Osteoblast (primary cell): ENCODE results near the gene TMPRSS4. TPM values are rescaled to one million over a fixed set of nuclear protein-coding genes. Genes with fewer than 3 reads are reported as not detected.

Source experiments
- DNase-seq: peaks from one replicate; pipeline ENCODE4 v3.0.0; 2011; ENCODE audit warnings: low spot score, mixed read lengths; ENCODE audit not compliant: insufficient read length; ENCODE audit errors: missing footprints
- H2AFZ ChIP-seq: 2 replicates; pipeline ENCODE4 v1.6.0; 2011; ENCODE audit warnings: mild to moderate bottlenecking, low read length
- H3K27ac ChIP-seq: 2 replicates; pipeline ENCODE4 v1.5.1; 2011; ENCODE audit warnings: mild to moderate bottlenecking, low read depth, low read length, moderate library complexity
- H3K27me3 ChIP-seq: 2 replicates; pipeline ENCODE4 v1.6.0; 2012; ENCODE audit warnings: mild to moderate bottlenecking, control low read depth, inconsistent platforms, low read length, moderate library complexity; ENCODE audit not compliant: insufficient read depth
- H3K36me3 ChIP-seq: 2 replicates; pipeline ENCODE4 v1.5.1; 2011; ENCODE audit warnings: mild to moderate bottlenecking, low read length, control low read depth, moderate library complexity; ENCODE audit not compliant: insufficient read depth
- H3K4me1 ChIP-seq: 2 replicates; pipeline ENCODE4 v1.5.1; 2011; ENCODE audit warnings: mild to moderate bottlenecking, low read length, control low read depth, moderate library complexity; ENCODE audit not compliant: insufficient read depth
- H3K4me2 ChIP-seq: 2 replicates; pipeline ENCODE4 v1.6.0; 2011; ENCODE audit warnings: mild to moderate bottlenecking, low read length; ENCODE audit not compliant: insufficient read depth
- H3K4me3 ChIP-seq: fragments of 200-600 bp; sonication (generic); 3 replicates; pipeline ENCODE4 v1.5.1; 2012; ENCODE audit warnings: mild to moderate bottlenecking, low read length, inconsistent platforms; ENCODE audit not compliant: insufficient read depth
- H3K79me2 ChIP-seq: 2 replicates; pipeline ENCODE4 v1.6.0; 2012; ENCODE audit warnings: mild to moderate bottlenecking, low read length, control low read depth, inconsistent platforms; ENCODE audit not compliant: insufficient read depth
- H3K9me3 ChIP-seq: 2 replicates; pipeline ENCODE4 v1.5.1; 2011; ENCODE audit warnings: low read depth, low read length, control low read depth
- H4K20me1 ChIP-seq: 2 replicates; pipeline ENCODE4 v1.6.0; 2012; ENCODE audit warnings: mild to moderate bottlenecking, low read length, control low read depth; ENCODE audit not compliant: insufficient read depth
- total RNA-seq: library from RNA; depleted of rRNA; stranded (reverse); fragments of >200 nt; gene quantifications from 2 replicates; pipeline ENCODE4 v1.2.3, GENCODE V29; 2012
- TF ChIP-seq, protein P1 (sequence below): IDR thresholded peaks from 2 replicates; pipeline ENCODE4 v1.5.1; 2011; ENCODE audit warnings: mild to moderate bottlenecking, low read depth, low read length, moderate library complexity; ENCODE audit errors: extremely low read depth

TMPRSS4 gene
- total RNA-seq, 1 donor: not detected

DNA sequence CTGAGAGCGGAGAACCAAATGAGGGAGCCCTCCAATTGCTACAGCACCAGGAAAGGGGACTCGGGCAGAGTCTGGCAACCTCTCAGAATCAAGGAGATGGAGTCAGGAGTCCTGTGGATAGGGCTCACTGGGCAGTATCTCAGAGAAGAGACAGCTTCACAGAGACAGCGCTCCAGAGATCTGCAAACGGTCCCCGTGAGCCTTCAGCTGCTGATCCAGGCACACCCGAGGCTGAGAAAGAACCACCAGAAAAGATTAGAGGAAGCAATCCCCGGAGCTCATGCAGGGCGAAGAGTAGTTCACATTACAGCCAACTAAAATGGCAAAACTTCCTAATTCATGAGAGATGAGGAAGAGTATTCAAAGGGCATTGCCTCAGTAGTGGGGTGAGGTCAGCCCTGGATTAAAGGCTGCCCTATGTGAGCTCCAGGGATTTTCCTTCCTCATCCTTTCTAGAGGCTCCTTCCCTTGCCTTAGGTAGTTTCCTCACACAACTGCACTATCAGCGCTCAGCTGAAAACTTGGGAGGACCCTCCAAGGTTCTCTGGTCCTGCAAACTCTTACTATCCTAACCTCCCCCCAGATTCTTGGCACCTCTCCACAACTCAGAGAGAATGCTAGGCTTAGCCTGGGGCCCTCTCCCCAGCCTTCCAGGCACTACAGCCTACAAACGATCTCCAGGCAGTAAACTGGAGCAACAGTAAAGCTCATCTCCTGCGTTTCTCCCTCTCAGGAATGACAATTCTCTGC lies 52.0 kb downstream of the TMPRSS4 start:
- no peaks in the 10 kb centered on the region for H3K9me3 ChIP-seq
- DNase-seq: peak; percentile 26
- H3K27me3 ChIP-seq: peaks cover 3% of the 10 kb centered on the region
- no peaks in the 10 kb centered on the region for H3K79me2 ChIP-seq
- H3K4me2 ChIP-seq: no peak overlapping the region
- H3K36me3 ChIP-seq: no peaks in the 10 kb centered on the region
- no peaks in the 10 kb centered on the region for H4K20me1 ChIP-seq
- no peaks in the 10 kb centered on the region for H3K4me1 ChIP-seq
- TF ChIP-seq, protein P1, sequence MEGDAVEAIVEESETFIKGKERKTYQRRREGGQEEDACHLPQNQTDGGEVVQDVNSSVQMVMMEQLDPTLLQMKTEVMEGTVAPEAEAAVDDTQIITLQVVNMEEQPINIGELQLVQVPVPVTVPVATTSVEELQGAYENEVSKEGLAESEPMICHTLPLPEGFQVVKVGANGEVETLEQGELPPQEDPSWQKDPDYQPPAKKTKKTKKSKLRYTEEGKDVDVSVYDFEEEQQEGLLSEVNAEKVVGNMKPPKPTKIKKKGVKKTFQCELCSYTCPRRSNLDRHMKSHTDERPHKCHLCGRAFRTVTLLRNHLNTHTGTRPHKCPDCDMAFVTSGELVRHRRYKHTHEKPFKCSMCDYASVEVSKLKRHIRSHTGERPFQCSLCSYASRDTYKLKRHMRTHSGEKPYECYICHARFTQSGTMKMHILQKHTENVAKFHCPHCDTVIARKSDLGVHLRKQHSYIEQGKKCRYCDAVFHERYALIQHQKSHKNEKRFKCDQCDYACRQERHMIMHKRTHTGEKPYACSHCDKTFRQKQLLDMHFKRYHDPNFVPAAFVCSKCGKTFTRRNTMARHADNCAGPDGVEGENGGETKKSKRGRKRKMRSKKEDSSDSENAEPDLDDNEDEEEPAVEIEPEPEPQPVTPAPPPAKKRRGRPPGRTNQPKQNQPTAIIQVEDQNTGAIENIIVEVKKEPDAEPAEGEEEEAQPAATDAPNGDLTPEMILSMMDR: no peak
- H3K4me3 ChIP-seq: no peak overlapping the region
- no peak overlapping the region for H2AFZ ChIP-seq
- H3K27ac ChIP-seq: no peak overlapping the region

DNA sequence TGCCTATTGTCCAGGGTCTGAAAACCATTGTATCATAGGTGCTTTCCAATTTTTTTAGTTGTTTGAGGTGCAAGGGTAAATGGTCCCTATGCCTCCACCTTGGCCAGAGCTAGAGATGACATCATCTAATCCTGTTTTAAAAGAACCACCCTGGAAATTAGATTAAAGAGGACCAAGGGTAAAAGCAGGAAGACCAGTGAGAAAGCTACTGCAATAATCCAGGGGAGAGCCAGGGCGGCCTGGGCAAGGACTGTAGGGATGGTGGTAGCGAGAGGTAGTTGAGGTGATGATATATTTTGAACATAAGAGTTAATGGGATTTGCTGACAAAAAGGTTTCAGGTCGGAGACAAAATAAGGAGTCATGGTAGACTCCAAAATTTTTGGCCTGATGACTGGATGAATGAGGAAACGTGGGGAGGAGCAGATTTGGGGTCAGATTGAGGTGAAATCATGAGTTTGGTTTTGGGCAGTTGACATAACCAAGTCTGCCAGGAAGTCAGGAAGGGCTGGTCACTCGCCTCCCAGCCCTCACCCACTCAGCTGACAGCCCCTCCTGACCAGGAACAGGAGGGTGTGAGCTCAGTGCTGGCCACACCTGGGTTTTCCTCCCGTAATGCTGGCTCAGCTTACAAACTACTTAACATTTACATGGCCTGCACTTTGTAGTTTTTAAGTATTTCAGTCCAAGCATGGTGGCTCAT lies 52.7 kb downstream of the TMPRSS4 start:
- Histone ChIP-seq H3K4me1 (no peaks in the 10 kb centered on the region), H3K27me3 (peaks cover 3% of the 10 kb centered on the region), H4K20me1 (no peaks in the 10 kb centered on the region), H3K4me2 (no peak overlapping the region), H3K9me3 (no peaks in the 10 kb centered on the region), H3K79me2 (no peaks in the 10 kb centered on the region), H3K27ac (no peak overlapping the region), H3K36me3 (no peaks in the 10 kb centered on the region), H2AFZ (no peak overlapping the region), H3K4me3 (no peak overlapping the region)
- DNase-seq: peak; percentile 25
- TF ChIP-seq, protein P1: no peak

DNA sequence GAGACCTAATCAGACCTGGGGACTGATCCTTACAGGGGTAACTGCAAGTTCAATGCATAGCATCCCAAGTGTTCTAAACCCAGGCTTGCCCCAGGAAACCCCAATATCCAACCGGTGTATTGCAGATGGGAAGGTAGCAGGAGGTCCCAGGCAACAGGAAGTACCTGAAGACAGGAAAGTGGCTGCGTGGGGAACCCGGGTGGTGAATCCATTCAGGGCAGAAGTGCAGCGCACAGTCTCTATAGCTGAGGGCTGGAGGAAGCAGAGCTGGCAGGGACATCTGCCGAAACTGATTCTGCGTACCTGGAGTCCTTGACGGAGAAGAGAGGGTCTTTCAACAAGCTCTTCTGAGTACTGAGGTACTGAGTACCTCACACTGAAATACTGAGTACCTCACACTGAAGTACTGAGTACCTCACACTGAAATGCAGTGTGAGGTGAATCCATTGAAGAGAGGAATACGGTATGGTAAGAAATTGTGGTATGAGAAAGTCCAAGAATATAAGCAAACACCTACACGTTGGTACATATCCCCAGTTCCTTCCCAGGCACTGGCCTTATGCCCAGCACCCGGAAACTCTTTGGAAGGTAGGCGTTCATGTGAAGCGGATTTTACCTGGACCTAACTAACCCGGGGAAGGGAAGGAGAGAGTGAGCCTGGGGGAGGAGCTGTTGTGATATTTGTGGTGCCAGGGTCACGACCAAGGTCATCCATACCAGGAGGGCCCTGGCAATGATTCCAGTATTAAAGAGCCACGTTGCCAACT lies 55.7 kb downstream of the TMPRSS4 start:
- H3K4me1 ChIP-seq: no peaks in the 10 kb centered on the region
- no peaks in the 10 kb centered on the region for H4K20me1 ChIP-seq
- H3K4me3 ChIP-seq: no peak overlapping the region
- H3K4me2 ChIP-seq: no peak overlapping the region
- peaks cover 3% of the 10 kb centered on the region for H3K27me3 ChIP-seq
- no peak for DNase-seq
- no peak overlapping the region for H2AFZ ChIP-seq
- TF ChIP-seq, protein P1: no peak
- no peaks in the 10 kb centered on the region for H3K79me2 ChIP-seq
- no peaks in the 10 kb centered on the region for H3K9me3 ChIP-seq
- H3K36me3 ChIP-seq: no peaks in the 10 kb centered on the region
- H3K27ac ChIP-seq: no peak overlapping the region
